ENCODE measurements around the gene IMMT. TPM values are rescaled to one million over a fixed set of nuclear protein-coding genes. Genes with fewer than 3 reads are reported as not detected.

The IMMT gene
- total and polyA plus RNA-seq, 9 of the 15 experiments (the other 6 are each of a cell fraction or from before 2014, with no cell fraction given), result 119 to 294 (median 140) TPM

GRCh38 chr2:86199834-86200177, 4.5 kb upstream of the IMMT start (continued):
- 0 out of 4 replicates have a peak, but pooled peaks of 1 of the 2 experiments have one; percentile 5 for TF ChIP-seq MAZ (CRISPR knock-in tag; conservative IDR thresholded peaks at IDR 0.05 in 1 of 2, IDR thresholded peaks at IDR 0.05 in 1 of 2)
- peak; percentile 3; the same call in 1 of the 2 replicates for TF ChIP-seq NR2C1 (IDR thresholded peaks at IDR 0.05)
- TF ChIP-seq NR2C1 (tag; IDR thresholded peaks at IDR 0.05), result peak; percentile 72; the same call in 1 of the 2 replicates
- TF ChIP-seq POLR2AphosphoS5 (IDR thresholded peaks at IDR 0.05; ENCODE audit: control insufficient read depth, insufficient read depth, low read depth, low read length), result no peak
- TF ChIP-seq VEZF1 (CRISPR knock-in tag; IDR thresholded peaks at IDR 0.05), result 0 out of 2 replicates have a peak, but pooled peaks have one; percentile 12
- 0 out of 2 replicates have a peak, but pooled peaks have one; percentile 17 for TF ChIP-seq HMG20B (CRISPR knock-in tag; IDR thresholded peaks at IDR 0.05)
- TF ChIP-seq IRF2 (CRISPR knock-in tag; IDR thresholded peaks at IDR 0.05), result no peak

- peak overlapping the region; percentile 98 for H3K27ac ChIP-seq (ENCODE audit: extremely low read depth, low read depth, low read length)
- no peaks in the 10 kb centered on the region for H3K27me3 ChIP-seq (ENCODE audit: control insufficient read depth in 2 of 2, insufficient read depth in 2 of 2, low read length in 2 of 2)
- H4K20me1 ChIP-seq (replicated peaks; ENCODE audit: control insufficient read depth, insufficient read depth, low read length), result no peaks in the 10 kb centered on the region
- H3K4me1 ChIP-seq (replicated peaks in 1 of 2; ENCODE audit: control insufficient read depth in 2 of 2, insufficient read depth in 2 of 2, low read length in 2 of 2), result peaks cover 17 to 32% of the 10 kb centered on the region in 2 experiments
- ATAC-seq, result peak; percentile 1; the same call in 2 of the 3 replicates
- WGBS (ENCODE audit: insufficient coverage, low coverage, missing lambda C conversion rate), result 2% methylated on average over 22 of the region's 23 CpGs
- POLR2A ChIA-PET, result interaction anchor here (0.6 to 13.6 kb wide), 19 partner anchors 9 to 600 kb away, joined by 3 to 134 read pairs (median 5); partner anchors contain the start of gene KDM3A
- H3K4me2 ChIP-seq (ENCODE audit: insufficient read depth, low read length), result peak overlapping the region; percentile 98
- BruUV-seq (replicated peaks), result TSS peak; percentile 61
- FAIRE-seq, result no peak
- peaks cover 81% of the 10 kb centered on the region for H3K79me2 ChIP-seq (ENCODE audit: control insufficient read depth, insufficient read depth, low read length)
- H3K9me1 ChIP-seq (ENCODE audit: control insufficient read depth, insufficient read depth, low read length), result no peaks in the 10 kb centered on the region
- CTCF ChIA-PET (ENCODE audit: low intra/inter-chr PET ratio), result no interaction called here
- DNase-seq (ENCODE audit: extremely low read depth in 1 of 4, low spot score in 3 of 4), result no peak
- peak overlapping the region; percentile 79 for H3K4me3 ChIP-seq
- peaks cover 23% of the 10 kb centered on the region for H3K36me3 ChIP-seq (ENCODE audit: control insufficient read depth, insufficient read depth, low read length)
- 0 out of 2 replicates have a peak overlapping the region, but pooled peaks have one; percentile 15 for H2AFZ ChIP-seq (ENCODE audit: low read depth, low read length)
- H3K9me3 ChIP-seq (replicated peaks; ENCODE audit: control insufficient read depth, insufficient read depth, low read depth, low read length), result no peaks in the 10 kb centered on the region
- intact Hi-C loops (cut with micrococcal nuclease), result no loop called here
- H3K9ac ChIP-seq (ENCODE audit: insufficient read depth in 1 of 2, low read depth in 2 of 2, low read length in 2 of 2), result peak overlapping the region; percentile 96 to 97
- in situ Hi-C loops (cut with MboI), result no loop called here
- TF ChIP-seq ZNF121 (CRISPR knock-in tag; conservative IDR thresholded peaks at IDR 0.05) (peak; percentile 92), BCOR (IDR thresholded peaks at IDR 0.05) (peak; percentile 22; the same call in 1 of the 2 replicates), PRMT5 (CRISPR knock-in tag; IDR thresholded peaks at IDR 0.05) (no peak), SMARCA4 (IDR thresholded peaks at IDR 0.05) (0 out of 2 replicates have a peak, but pooled peaks have one; percentile 45), ESRRB (CRISPR knock-in tag; IDR thresholded peaks at IDR 0.05; ENCODE audit: borderline replicate concordance) (no peak), HDAC2 (IDR thresholded peaks at IDR 0.05) (peak; percentile 22; the same call in 1 of the 2 replicates), FOXJ2 (tag; IDR thresholded peaks at IDR 0.05) (peak; percentile 63; the same call in 1 of the 2 replicates), HDGF (IDR thresholded peaks at IDR 0.05) (no peak), KDM1A (IDR thresholded peaks at IDR 0.05) (0 out of 4 replicates have a peak, but pooled peaks of 1 of the 2 experiments have one; percentile 41), HNRNPK (IDR thresholded peaks at IDR 0.05; ENCODE audit: low read depth, low read length, poor library complexity, severe bottlenecking) (no peak), NCOA2 (IDR thresholded peaks at IDR 0.05; ENCODE audit: partially characterized antibody in 2 of 2) (no peak), ZNF197 (CRISPR knock-in tag; IDR thresholded peaks at IDR 0.05; ENCODE audit: low read depth) (no peak), ZBTB12 (CRISPR knock-in tag; IDR thresholded peaks at IDR 0.05) (no peak)
These were observed 636 bp upstream of the IMMT start for GRCh38 chr2:86195808-86196387.

Measured in K562 (cell line).